Thymus (tissue), 11 donors: Measurements from ENCODE around the gene HHIP. TPM values are rescaled to one million over a fixed set of nuclear protein-coding genes. Genes with fewer than 3 reads are reported as not detected.

Experiments
- DNase-seq, 9 donors: peaks; one replicate each; pipeline ENCODE4 v3.0.0-alpha.2; 2013; ENCODE audit warnings: low spot score in 9 of 9, low read depth in 6 of 9, missing footprints in 1 of 9
- H3K27ac ChIP-seq, 2 donors: one replicate each; pipeline ENCODE4 v1.5.1; 2013; ENCODE audit warnings: control low read depth in 1 of 2, low read depth in 1 of 2, low read length in 1 of 2, mild to moderate bottlenecking in 1 of 2, moderate library complexity in 1 of 2
- H3K27me3 ChIP-seq, 2 donors: one replicate each; pipeline ENCODE4 v1.5.1; 2013; ENCODE audit warnings: low read length in 1 of 2; ENCODE audit not compliant: control insufficient read depth in 2 of 2, insufficient read depth in 1 of 2
- H3K36me3 ChIP-seq, 2 donors: one replicate each; pipeline ENCODE4 v1.5.1; 2013; ENCODE audit warnings: low read length in 1 of 2, mild to moderate bottlenecking in 1 of 2, moderate library complexity in 1 of 2; ENCODE audit not compliant: control insufficient read depth in 2 of 2, insufficient read depth in 2 of 2
- H3K4me1 ChIP-seq, 2 donors: one replicate each; pipeline ENCODE4 v1.5.1; 2013; ENCODE audit warnings: low read length in 2 of 2; ENCODE audit not compliant: control insufficient read depth in 2 of 2, insufficient read depth in 2 of 2
- H3K4me3 ChIP-seq, 2 donors: one replicate each; pipeline ENCODE4 v1.5.1; 2013; ENCODE audit warnings: low read length in 2 of 2, control low read depth in 1 of 2, mild to moderate bottlenecking in 1 of 2
- H3K9me3 ChIP-seq, 2 donors: one replicate each; pipeline ENCODE4 v1.5.1; 2013; ENCODE audit warnings: low read length in 1 of 2, mild to moderate bottlenecking in 1 of 2; ENCODE audit not compliant: control insufficient read depth in 2 of 2, insufficient read depth in 1 of 2
- WGBS: extraction: QIAGEN DNeasy Blood & Tissue Kit; methylation state at CpG from one replicate; pipeline ENCODE4 v1.1.7; 2013; 5-methylcytosine and 5-hydroxymethylcytosine counted together
- polyA plus RNA-seq: library from polyadenylated mRNA; stranded (reverse); fragments of 200-250 nt; gene quantifications from one replicate; pipeline ENCODE4 v1.2.3, GENCODE V29; 2013
- total RNA-seq: library from RNA; stranded (reverse); fragments of 120-200 nt; gene quantifications from one replicate; pipeline ENCODE4 v1.2.4, GENCODE V29; 2013
- donor health status: healthy.

The HHIP gene
- total and polyA plus RNA-seq, 2 donors, result 2.9 to 6.9 TPM

GRCh38 chr4:144688035-144688569, 42.1 kb downstream of the HHIP start:
- no peaks in the 10 kb centered on the region for H3K27me3 ChIP-seq
- no peak for DNase-seq
- no peaks in the 10 kb centered on the region for H3K36me3 ChIP-seq
- H3K9me3 ChIP-seq, result no peaks in the 10 kb centered on the region
- no peak overlapping the region for H3K27ac ChIP-seq
- H3K4me3 ChIP-seq, result no peak overlapping the region
- 98% methylated on average over 3 of the region's 3 CpGs for WGBS
- H3K4me1 ChIP-seq, result no peaks in the 10 kb centered on the region

GRCh38 chr4:144689125-144689524, 43.2 kb downstream of the HHIP start:
- Histone ChIP-seq H3K36me3 (no peaks in the 10 kb centered on the region), H3K27me3 (no peaks in the 10 kb centered on the region), H3K9me3 (no peaks in the 10 kb centered on the region), H3K4me1 (no peaks in the 10 kb centered on the region), H3K4me3 (no peak overlapping the region), H3K27ac (no peak overlapping the region)
- WGBS, result 99% methylated on average over 2 of the region's 2 CpGs
- no peak for DNase-seq

GRCh38 chr4:144695721-144696120, 49.8 kb downstream of the HHIP start:
- 99% methylated on average over 3 of the region's 3 CpGs for WGBS
- no peak for DNase-seq
- Histone ChIP-seq H3K27me3 (no peaks in the 10 kb centered on the region), H3K36me3 (no peaks in the 10 kb centered on the region), H3K9me3 (no peaks in the 10 kb centered on the region), H3K4me3 (no peak overlapping the region), H3K4me1 (no peaks in the 10 kb centered on the region), H3K27ac (no peak overlapping the region)

- Histone ChIP-seq H3K4me3 (no peak overlapping the region), H3K4me1 (no peaks in the 10 kb centered on the region), H3K27ac (no peak overlapping the region), H3K9me3 (no peaks in the 10 kb centered on the region), H3K36me3 (no peaks in the 10 kb centered on the region), H3K27me3 (no peaks in the 10 kb centered on the region)
- no peak for DNase-seq
These were observed 50.4 kb downstream of the HHIP start for GRCh38 chr4:144696376-144696775.

- H3K4me3 ChIP-seq, result no peak overlapping the region
- no peak for DNase-seq
- H3K9me3 ChIP-seq, result no peaks in the 10 kb centered on the region
- H3K4me1 ChIP-seq, result no peaks in the 10 kb centered on the region
- H3K36me3 ChIP-seq, result no peaks in the 10 kb centered on the region
- no peak overlapping the region for H3K27ac ChIP-seq
- no peaks in the 10 kb centered on the region for H3K27me3 ChIP-seq
- WGBS, result 97% methylated on average over 2 of the region's 2 CpGs
These were observed 53.6 kb downstream of the HHIP start for GRCh38 chr4:144699565-144699964.

GRCh38 chr4:144701683-144702233, 55.8 kb downstream of the HHIP start:
- Histone ChIP-seq H3K4me1 (no peaks in the 10 kb centered on the region), H3K27ac (no peak overlapping the region), H3K36me3 (no peaks in the 10 kb centered on the region), H3K9me3 (no peaks in the 10 kb centered on the region), H3K4me3 (no peak overlapping the region), H3K27me3 (no peaks in the 10 kb centered on the region)
- DNase-seq, result no peak

- H3K9me3 ChIP-seq, result no peaks in the 10 kb centered on the region
- H3K4me3 ChIP-seq, result no peak overlapping the region
- no peak for DNase-seq
- 94% methylated on average over 5 of the region's 5 CpGs for WGBS
- no peaks in the 10 kb centered on the region for H3K27me3 ChIP-seq
- H3K27ac ChIP-seq, result no peak overlapping the region
- H3K36me3 ChIP-seq, result peaks cover 7 to 10% of the 10 kb centered on the region in 2 donors
- no peaks in the 10 kb centered on the region for H3K4me1 ChIP-seq
These were observed 57.5 kb downstream of the HHIP start for GRCh38 chr4:144703494-144703893.

- Histone ChIP-seq H3K4me3 (no peak overlapping the region), H3K36me3 (peaks cover 7 to 17% of the 10 kb centered on the region in 2 donors), H3K27ac (no peak overlapping the region), H3K9me3 (no peaks in the 10 kb centered on the region), H3K27me3 (no peaks in the 10 kb centered on the region), H3K4me1 (no peaks in the 10 kb centered on the region)
- no peak for DNase-seq
- 81% methylated on average over 6 of the region's 6 CpGs for WGBS
These were observed 59.9 kb downstream of the HHIP start for GRCh38 chr4:144705601-144706590.

GRCh38 chr4:144709159-144709558, 63.2 kb downstream of the HHIP start:
- DNase-seq, result no peak
- Histone ChIP-seq H3K36me3 (peaks cover 7 to 26% of the 10 kb centered on the region in 2 donors), H3K27me3 (no peaks in the 10 kb centered on the region), H3K27ac (no peak overlapping the region), H3K4me1 (no peaks in the 10 kb centered on the region), H3K4me3 (no peak overlapping the region), H3K9me3 (no peaks in the 10 kb centered on the region)
- WGBS, result 87% methylated on average over 2 of the region's 2 CpGs
